Brain microvascular endothelial cell (primary cell): ENCODE results near the gene NDRG4.
"Not testable (repeated sequence)": the region's sequence is repeated elsewhere in the genome, so short reads cannot be mapped to it uniquely, and the experiment has no call there.

Experiments used
- DNase-seq: peaks from one replicate; pipeline ENCODE4 v3.0.0-alpha.2; 2020
- H3K27ac ChIP-seq: fragments of 250-450 bp; sonication (Bioruptor Pico); 2 replicates; pipeline ENCODE4 v1.5.1; 2020; ENCODE audit warnings: mild to moderate bottlenecking, moderate library complexity
- H3K27me3 ChIP-seq: fragments of 250-450 bp; sonication (Bioruptor Pico); replicated peaks from 2 replicates; pipeline ENCODE4 v1.5.1; 2020; ENCODE audit warnings: mild to moderate bottlenecking
- H3K36me3 ChIP-seq: fragments of 250-450 bp; sonication (Bioruptor Pico); replicated peaks from 2 replicates; pipeline ENCODE4 v1.5.1; 2020; ENCODE audit warnings: mild to moderate bottlenecking
- H3K4me3 ChIP-seq: 2 replicates; pipeline ENCODE4 v1.5.1; 2011; ENCODE audit warnings: low read depth, mild to moderate bottlenecking, control low read depth, low read length, moderate library complexity
- CTCF ChIP-seq: IDR thresholded peaks from 2 replicates; pipeline ENCODE4 v1.5.1; 2011; ENCODE audit warnings: low read depth, mild to moderate bottlenecking, moderate library complexity, low read length, control low read depth, inconsistent platforms; ENCODE audit errors: missing control alignments
- in situ Hi-C: cut with HindIII; loops from 2 replicates; pipeline ENCODE4 v1.10.0; 2017; ENCODE audit warnings: low sequenced_read_pairs, low pct_ligation_motif_present

NDRG4 gene

GRCh38 chr16:58488531-58488930 is 11.4 kb upstream of the NDRG4 start:
- H3K27me3 ChIP-seq = no peaks in the 10 kb centered on the region
- H3K4me3 ChIP-seq = no peak overlapping the region
- TF ChIP-seq CTCF = no peak
- H3K36me3 ChIP-seq = no peaks in the 10 kb centered on the region
- H3K27ac ChIP-seq = no peak overlapping the region
- in situ Hi-C loops = no loop called here
- DNase-seq = no peak

GRCh38 chr16:58490065-58490464 is 9.9 kb upstream of the NDRG4 start:
- H3K27ac ChIP-seq = no peak overlapping the region
- TF ChIP-seq CTCF = no peak
- no peak overlapping the region for H3K4me3 ChIP-seq
- in situ Hi-C loops = no loop called here
- no peaks in the 10 kb centered on the region for H3K36me3 ChIP-seq
- H3K27me3 ChIP-seq = no peaks in the 10 kb centered on the region
- DNase-seq = no peak

- in situ Hi-C loops = not testable (repeated sequence)
Observed at GRCh38 chr16:58490539-58490938, 9.4 kb upstream of the NDRG4 start.

GRCh38 chr16:58492066-58492465 is 7.9 kb upstream of the NDRG4 start:
- Histone ChIP-seq H3K4me3 (no peak overlapping the region), H3K27me3 (no peaks in the 10 kb centered on the region), H3K27ac (no peak overlapping the region), H3K36me3 (no peaks in the 10 kb centered on the region)
- in situ Hi-C loops = no loop called here
- DNase-seq = no peak
- TF ChIP-seq CTCF = no peak

More at GRCh38 chr16:58490539-58490938, 9.4 kb upstream of the NDRG4 start:
- not testable (repeated sequence) for H3K27ac ChIP-seq, H3K4me3 ChIP-seq, DNase-seq, H3K36me3 ChIP-seq, H3K27me3 ChIP-seq

GRCh38 chr16:58492735-58493134 is 7.2 kb upstream of the NDRG4 start:
- H3K27ac ChIP-seq = no peak overlapping the region
- H3K4me3 ChIP-seq = no peak overlapping the region
- DNase-seq = no peak
- H3K36me3 ChIP-seq = no peaks in the 10 kb centered on the region
- no peak for TF ChIP-seq CTCF
- in situ Hi-C loops = no loop called here
- no peaks in the 10 kb centered on the region for H3K27me3 ChIP-seq

GRCh38 chr16:58493756-58494431 is 6.0 kb upstream of the NDRG4 start:
- Histone ChIP-seq H3K27me3 (no peaks in the 10 kb centered on the region), H3K27ac (no peak overlapping the region), H3K4me3 (no peak overlapping the region), H3K36me3 (no peaks in the 10 kb centered on the region)
- in situ Hi-C loops = no loop called here
- no peak for TF ChIP-seq CTCF
- DNase-seq = no peak
